SK-MEL-5 (cell line): Measurements from ENCODE around the gene BSN. TPM values are rescaled to one million over a fixed set of nuclear protein-coding genes. Genes with fewer than 3 reads are reported as not detected.

Experiments
- DNase-seq: peaks from one replicate; pipeline ENCODE4 v3.0.0-alpha.2; 2016; ENCODE audit warnings: low read depth, low spot score
- in situ Hi-C: cut with HindIII; loops from 2 replicates; pipeline ENCODE4 v1.10.0; 2016; ENCODE audit warnings: low sequenced_read_pairs, high pct_unique_total_duplicates, low pct_unique_long_range_greater_than_20kb
- total RNA-seq: library from RNA; depleted of rRNA; stranded (reverse); fragments of >200 nt; shearing (Covaris generic); gene quantifications from 2 replicates; pipeline ENCODE4 v1.2.3, GENCODE V29; 2014

The BSN gene
- total RNA-seq, 1 experiment from 2014 or later: 0.40 TPM

DNA sequence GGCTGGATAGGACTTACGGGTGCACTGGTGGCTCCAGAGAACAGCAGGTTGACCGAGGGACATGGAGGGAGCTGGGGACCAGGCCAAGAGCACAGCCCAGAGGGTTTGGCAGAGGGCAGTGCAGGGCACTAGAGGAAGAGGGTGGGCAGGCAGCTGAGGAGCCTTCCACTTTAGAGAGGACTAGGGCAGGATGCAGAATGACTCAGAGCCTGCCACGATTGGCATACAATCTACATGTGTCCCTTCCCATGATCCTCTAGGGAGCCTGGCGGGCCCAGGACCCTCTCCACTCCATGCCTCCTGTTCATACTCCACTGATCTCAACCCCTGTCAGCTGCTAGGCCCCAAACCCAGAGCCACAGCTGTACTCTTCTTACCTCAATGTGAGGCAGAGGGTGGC, 105.5 kb downstream of the BSN start:
- in situ Hi-C loops: no loop called here
- no peak for DNase-seq

DNA sequence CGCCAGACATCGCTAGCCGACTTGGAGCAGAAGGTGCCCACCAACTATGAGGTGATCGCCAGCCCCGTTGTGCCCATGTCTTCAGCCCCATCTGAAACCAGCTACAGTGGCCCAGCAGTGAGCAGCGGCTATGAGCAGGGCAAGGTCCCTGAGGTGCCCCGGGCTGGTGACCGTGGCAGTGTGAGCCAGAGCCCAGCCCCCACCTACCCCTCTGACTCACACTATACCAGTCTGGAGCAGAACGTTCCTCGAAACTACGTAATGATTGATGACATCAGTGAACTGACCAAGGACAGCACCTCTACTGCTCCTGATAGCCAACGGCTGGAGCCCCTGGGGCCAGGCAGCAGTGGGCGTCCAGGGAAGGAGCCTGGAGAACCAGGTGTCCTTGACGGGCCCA, 107.0 kb downstream of the BSN start:
- no peak for DNase-seq
- in situ Hi-C loops: no loop called here

DNA sequence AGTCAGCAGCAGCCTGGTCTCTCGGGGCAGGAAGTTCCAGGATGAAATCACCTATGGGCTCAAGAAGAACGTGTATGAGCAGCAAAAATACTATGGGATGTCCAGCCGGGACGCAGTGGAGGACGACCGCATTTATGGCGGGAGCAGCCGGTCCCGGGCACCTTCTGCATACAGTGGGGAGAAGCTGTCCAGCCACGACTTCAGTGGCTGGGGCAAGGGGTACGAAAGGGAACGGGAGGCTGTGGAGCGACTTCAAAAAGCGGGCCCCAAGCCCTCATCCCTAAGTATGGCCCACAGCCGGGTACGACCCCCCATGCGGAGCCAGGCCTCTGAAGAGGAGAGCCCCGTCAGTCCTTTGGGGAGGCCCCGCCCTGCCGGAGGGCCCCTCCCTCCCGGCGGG, 107.7 kb downstream of the BSN start:
- in situ Hi-C loops: no loop called here
- no peak for DNase-seq

DNA sequence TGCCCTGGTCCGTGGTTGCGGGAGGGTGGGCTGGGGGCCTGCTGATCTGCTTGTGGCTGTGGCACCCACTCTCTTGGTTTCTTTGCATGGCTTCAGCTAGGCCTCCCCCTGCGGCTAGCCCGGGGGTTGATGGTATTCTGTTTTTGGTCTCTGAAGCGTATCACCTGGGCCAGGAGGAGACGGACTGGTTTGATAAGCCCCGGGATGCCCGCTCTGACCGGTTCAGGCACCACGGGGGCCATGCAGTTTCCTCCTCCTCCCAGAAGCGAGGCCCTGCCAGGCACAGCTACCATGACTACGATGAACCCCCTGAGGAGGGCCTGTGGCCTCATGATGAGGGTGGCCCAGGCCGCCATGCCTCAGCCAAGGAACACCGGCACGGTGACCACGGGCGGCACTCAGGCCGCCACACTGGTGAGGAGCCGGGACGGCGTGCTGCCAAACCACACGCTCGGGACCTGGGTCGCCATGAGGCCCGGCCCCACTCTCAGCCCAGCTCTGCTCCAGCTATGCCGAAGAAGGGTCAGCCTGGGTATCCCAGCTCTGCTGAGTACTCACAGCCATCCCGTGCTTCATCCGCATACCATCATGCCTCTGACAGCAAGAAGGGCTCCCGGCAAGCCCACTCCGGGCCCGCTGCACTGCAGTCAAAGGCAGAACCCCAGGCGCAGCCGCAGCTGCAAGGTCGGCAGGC, 108.6 kb downstream of the BSN start:
- in situ Hi-C loops: no loop called here
- DNase-seq: no peak

DNA sequence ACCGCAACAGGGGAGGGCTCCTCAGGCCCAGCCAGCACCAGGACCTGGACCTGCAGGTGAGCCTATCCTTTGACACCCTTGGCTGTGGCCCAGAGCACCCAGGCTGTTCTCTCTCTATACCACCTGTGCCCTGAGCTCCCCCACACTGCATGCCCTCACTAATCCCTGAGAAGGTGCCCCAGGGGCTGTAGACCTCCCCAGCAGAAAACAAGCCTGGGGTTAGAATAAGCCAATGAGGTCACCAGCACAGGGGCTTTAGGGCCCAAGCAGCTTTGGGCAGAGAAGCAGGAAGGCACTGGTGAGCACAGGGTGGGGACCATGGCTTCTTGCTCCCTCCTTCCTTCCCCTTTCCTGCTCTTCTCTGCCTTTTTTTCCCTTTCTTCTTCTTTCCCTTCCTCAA, 109.6 kb downstream of the BSN start:
- no peak for DNase-seq
- in situ Hi-C loops: no loop called here

DNA sequence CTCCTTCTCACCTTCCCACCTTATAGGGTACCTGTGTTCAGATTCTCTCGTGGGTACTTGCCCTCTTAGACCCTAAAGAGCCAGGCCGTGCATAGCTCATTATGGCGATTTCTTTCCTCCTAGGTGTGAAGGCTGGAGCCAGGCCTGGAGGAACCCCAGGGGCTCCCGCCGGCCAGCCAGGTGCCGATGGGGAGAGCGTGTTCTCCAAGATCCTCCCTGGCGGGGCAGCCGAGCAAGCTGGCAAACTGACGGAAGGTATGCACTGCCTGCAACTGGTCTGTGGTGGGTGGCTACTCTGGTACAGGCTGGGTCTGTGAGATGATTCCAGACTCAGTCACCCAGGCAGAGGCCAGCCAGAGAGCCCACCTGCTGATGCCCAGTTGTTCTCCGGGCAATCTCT, 110.0 kb downstream of the BSN start:
- no peak for DNase-seq
- in situ Hi-C loops: no loop called here

DNA sequence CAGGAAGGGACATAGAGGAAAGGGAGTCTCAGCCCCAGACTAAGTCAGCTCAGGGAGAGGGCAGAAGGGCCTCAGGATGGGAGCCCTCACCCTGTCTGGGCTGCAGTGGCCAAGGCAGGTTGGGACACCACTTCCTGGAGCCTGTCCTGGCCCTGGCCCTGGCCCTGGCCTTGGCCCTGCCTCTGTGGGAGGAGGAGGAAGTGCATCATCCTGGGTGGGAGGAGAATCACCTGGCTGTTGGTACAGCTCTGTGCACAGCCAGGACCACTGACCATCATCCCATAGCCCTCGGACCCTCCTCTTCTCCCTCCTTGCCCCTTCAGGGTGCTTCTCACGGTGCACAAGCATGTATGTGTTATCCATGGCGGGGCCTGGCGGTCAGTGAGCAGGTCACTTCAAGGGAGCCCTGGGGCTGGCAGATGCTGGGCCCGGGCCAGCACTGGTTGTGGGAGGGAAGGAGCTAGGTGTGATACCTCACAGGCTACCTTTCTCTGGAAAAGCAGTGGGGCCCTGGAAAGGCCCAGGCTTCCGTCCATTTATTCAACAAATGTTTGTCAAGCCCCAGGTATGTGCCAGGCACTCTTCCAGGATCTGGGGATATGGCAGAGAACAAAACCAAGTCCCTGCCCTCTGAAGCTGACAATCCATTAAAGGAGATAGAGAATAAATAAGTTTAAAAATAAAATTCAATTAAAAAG, 111.7 kb downstream of the BSN start:
- no peak for DNase-seq
- in situ Hi-C loops: no loop called here

DNA sequence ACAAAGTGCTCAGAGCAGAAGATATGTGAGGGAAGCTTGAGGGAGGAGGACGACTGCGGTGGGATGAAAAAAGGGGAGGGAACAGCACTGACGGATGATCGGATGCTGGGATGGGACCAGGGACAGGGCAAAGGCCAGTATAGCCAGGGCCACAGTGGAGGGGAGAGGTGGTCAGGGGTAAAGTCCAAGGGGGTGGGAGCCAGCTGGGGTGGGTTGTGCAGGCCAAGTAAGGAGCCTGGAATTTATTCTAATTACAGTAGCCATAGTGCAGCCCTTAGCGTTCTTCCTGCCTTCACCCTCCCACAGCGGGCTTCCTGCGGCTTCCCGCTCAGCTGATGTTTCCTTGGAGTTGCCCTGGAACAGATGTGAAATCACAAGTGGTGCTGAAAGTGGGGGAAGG, 112.3 kb downstream of the BSN start:
- in situ Hi-C loops: no loop called here
- DNase-seq: no peak

DNA sequence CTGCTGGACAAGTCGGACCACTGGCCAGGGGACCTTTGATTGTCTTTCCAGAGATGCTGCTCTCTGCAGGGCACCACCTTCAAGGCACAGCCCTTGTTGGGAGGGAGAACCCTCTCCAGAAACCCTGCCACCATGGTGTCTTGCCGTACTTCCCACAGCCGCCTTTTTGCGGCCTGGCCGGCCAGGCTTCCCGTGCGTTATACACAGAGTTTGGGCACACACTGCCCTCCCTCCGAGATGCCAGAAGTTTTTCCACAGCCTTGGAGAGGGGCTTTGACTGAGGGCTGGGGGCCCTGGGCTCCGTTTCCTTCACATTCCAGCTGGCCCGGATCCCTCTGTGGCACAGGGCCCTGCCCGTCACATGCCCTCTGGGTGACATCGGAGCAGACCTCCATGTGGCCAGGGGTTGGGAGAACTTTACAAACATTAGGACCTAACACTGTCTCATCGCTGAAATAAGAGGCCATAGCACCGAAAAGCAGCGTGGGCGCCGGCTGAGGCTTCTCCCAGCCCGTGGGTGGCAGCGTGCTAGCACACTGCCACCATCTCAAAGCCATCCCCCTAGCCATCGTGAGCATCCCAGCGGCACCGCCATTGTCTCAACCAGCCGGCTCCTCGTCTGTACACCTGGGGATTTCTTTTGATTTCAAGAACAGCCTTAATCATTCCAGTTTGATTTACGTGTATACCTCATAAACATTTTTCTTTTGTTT, 113.6 kb downstream of the BSN start:
- no peak for DNase-seq
- in situ Hi-C loops: no loop called here

DNA sequence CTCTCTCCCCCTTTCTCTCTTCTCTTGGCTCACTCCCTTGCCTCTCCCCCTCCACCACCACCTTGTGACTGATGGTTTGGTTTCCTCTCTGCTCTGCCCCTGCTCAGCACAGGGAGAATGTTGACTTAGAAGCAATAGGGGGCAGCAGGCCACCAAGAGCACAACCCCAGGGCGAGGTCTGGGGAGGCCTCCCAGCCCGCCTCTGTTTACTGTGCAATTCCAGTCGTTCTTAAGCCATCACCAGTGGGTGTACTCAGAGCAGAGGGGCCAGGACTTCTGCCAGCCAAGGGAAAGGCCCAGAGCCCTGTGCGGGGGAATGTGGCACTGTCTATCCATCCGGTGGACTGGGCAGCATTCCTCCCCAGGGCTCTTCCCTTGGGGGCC, 114.1 kb downstream of the BSN start:
- DNase-seq: peak; percentile 33
- in situ Hi-C loops: no loop called here

DNA sequence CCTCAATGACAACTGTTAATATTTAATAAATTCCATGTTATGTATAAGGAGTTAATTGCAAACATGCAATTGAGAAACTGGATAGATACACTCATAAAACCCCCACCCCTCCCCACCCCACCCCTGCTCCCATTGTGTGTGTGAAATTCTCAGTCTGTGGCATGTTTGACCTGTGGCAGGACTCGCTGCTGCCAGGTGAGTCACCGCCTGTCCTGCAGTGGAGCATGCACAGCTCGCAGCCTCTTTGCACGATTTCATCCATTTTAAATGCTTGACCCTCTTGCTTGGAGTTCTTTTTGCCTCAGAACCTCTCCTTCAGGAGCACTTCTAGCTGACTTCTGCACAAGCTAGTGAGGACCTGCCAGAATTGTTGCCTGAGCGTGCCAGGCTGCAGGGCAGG, 114.6 kb downstream of the BSN start:
- in situ Hi-C loops: no loop called here
- no peak for DNase-seq

DNA sequence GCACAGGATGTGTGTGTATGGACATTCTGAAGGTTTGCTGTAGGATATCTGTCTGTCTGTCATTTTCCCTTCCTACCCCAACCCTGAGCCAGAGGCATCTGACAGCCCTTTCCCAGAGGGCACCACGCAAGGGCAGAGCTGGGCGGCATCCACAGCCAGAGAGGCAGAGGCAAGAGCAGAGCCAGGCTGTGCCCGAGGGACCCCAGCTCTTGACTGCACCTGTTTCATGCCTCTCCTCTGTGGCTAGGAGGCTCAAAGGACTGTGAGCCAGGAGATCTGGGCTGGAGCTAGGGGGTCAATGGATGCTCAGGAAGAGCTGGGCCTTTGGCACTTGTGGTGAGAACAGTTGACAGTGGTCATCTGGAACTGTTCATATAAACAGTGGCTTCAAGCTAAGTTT, 115.1 kb downstream of the BSN start:
- in situ Hi-C loops: no loop called here
- no peak for DNase-seq

DNA sequence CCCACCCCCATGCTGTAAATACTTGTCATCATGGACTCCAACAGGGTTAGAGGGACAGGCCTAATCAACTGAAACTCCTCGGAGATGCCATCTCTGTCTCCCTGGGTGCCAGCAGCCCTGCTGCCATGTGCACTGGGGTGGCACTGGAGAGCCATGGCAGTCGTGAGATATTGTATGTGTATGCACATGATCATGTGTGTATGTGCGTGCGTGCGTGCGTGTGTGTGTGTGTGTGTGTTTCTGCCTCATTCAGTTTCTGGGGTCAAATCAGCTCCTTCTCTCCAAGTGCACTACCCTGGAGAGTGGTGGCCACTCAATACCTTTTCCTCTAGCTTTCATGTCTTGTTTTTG, 116.6 kb downstream of the BSN start:
- DNase-seq: no peak
- in situ Hi-C loops: no loop called here

DNA sequence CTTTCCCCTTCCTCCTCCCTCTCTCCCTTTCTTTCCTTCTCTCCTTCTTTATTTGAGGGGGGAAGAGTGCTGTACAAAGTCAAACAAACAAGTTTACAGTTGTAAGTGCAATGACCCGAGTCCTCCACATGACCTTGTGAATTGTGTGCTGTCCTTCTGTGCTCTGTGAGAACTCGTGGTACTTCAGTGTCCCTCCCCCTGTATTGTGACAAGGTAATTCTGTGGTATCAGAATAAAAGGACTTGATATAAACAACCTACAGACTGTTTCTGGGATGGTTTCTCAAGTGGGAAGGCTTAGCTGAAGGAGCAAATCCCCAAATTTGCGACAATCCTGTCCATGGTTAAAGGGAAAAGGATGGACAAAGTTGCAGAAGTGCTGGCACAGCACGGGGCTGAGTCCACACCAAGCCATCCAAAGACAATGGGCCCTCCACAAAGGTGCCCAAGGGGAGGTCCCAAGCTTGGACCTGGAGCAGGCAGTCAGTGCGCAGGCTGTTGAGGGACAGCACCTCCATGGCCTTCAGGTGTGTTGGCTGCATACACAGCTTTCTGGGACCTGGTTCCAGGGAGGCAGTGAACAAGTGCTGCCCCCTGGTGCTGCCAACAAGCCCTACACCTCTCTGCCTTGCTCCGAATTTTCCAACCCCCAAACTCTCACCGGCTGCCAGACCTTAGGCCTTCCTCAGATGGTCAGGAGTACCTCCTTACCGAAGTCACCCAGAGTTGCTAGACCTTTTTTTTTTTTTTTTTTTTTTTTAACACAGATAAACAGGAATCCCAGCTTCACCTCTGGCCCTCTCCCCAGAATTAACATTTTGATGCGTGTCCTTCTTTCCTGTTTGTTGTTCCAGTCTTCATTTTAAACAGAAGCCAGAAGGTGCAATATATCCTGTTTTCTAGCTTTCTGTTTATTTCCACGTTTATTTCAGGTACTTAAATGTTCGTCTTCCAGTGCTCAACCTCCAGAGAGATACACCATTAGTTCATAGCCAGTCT, 117.3 kb downstream of the BSN start:
- peak; percentile 75 for DNase-seq
- in situ Hi-C loops: no loop called here

DNA sequence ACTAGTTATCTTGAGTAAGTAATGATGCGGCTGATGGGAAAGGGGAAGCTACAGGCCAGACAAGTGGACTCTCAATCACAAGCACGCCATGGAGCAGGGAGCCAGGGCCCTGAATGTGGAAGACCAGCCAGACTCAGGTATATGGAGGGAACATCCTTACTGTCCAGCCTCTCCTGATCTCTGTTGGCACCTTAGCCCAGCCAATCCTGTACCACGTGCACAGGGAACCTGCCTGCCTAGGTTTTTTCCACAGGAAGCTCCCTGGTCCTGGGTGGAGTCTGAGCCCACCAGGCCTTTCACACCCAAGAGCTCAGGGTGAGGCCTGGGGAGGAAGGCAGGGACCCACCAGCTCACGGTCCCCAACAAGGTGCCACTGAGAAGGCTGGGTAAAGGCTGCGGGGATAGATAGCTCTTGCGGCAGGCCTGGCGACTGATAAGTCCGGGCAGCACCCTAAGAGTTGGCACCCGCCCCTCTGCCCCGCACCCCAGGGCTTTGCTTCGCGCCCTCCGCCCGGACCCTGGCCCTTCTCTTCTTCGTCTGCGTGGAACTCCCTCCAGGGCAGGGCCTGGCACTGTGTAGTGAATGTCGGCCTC, 118.9 kb downstream of the BSN start:
- in situ Hi-C loops: no loop called here
- peak; percentile 12 for DNase-seq

DNA sequence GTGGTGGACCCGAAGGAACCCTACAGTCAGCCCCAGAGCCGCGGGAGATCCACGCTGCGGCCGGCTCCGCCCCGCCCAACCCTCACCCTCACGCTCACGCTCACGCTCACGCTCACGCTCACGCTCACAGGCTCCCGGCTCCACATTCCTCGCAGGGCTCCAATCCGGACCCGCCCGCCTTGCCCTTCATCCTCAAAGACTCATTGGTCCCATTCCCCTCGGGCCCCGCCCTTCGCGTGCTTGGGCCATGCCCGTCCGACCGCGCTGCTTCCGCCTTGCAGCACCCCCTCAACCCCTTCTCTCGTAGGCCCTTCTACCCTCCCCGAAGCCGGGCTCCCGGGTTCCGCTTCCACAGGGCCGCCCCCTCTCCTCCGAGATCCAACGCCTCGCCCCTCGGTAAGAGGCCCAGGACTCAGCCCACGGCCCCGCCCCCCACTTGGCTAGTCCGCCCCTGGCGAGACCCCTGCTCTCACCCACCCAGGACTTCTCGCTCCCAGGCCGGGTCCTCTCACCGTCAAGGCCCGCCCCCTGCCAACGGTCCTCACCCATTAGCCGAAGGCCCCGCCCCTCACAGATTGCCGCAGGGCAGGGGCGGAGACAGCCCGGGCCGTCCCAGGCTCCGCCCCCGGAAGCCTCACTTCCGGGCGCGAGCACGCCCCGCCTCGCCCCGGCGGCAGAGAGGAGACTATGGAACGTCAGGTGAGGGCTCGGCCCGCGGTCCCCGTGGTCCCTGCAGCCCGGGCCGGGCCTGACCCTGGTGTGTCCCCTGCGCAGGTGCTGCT, 119.6 kb downstream of the BSN start, which contains the start of gene APEH:
APEH (plus strand) TSS at position 637 of the 782 bp plus-strand sequence; CDS start at position 688, 51 bp downstream.
- peak; percentile 96 for DNase-seq
- in situ Hi-C loops: no loop called here

DNA sequence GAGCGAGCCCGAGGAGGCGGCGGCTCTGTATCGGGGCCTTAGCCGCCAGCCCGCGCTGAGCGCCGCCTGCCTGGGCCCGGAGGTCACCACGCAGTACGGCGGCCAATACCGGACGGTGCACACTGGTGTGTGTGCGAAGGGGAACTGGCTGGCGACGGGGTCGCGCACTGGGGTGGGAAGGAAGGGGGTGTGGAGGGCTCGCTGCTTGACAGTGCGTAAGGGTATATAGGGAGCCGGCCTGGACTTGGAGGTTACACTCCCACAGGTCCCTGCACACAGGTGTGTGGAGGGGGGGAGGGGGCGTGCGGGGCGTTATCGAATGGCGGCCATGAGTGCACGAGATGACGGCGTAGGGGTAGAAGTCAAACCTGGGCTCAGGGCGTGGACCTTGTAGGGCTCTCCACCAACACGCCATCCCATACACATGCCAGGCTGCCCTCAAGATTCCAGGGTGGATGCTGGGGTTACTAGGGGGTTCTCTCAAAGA, 120.3 kb downstream of the BSN start:
- in situ Hi-C loops: no loop called here

More for the DNA sequence above, 120.3 kb downstream of the BSN start:
- no peak for DNase-seq
